Hepatocyte (in vitro differentiated cells): ENCODE results near the gene KLHL20.

Source experiments
- EZH2 ChIP-seq: fragments of 200-600 bp; sonication (generic); IDR thresholded peaks from 2 replicates; pipeline ENCODE4 v1.6.1; 2016; ENCODE audit warnings: antibody characterized with exemption, mild to moderate bottlenecking, borderline replicate concordance
- EZH2phosphoT487 ChIP-seq: fragments of 200-600 bp; sonication (generic); IDR thresholded peaks from one replicate; pipeline ENCODE4 v1.6.1; 2018; ENCODE audit warnings: antibody characterized with exemption, mild to moderate bottlenecking, low read depth, moderate library complexity; ENCODE audit not compliant: unreplicated experiment, severe bottlenecking
- TF ChIP-seq, protein P1 (sequence below): fragments of 200-600 bp; sonication (generic); IDR thresholded peaks from 2 replicates; pipeline ENCODE4 v1.5.1; 2016; ENCODE audit warnings: antibody characterized with exemption, mild to moderate bottlenecking; ENCODE audit not compliant: poor library complexity

DNA sequence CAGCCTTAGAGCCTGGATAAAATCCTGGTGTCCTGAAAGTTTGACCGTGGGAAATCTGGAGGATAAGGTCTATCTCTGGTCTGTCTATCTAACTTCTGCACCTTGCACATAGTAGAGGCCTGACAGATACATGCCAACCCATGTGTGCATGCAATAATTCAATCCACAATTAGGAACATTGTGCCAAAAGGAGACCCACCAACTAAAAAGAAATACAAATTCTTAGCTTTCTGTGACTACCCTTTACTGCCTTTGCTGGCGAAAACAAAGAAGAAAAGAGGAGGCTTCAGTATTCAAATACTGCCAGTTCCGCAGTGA, 381 bp upstream of the KLHL20 start:
- TF ChIP-seq, protein P1, sequence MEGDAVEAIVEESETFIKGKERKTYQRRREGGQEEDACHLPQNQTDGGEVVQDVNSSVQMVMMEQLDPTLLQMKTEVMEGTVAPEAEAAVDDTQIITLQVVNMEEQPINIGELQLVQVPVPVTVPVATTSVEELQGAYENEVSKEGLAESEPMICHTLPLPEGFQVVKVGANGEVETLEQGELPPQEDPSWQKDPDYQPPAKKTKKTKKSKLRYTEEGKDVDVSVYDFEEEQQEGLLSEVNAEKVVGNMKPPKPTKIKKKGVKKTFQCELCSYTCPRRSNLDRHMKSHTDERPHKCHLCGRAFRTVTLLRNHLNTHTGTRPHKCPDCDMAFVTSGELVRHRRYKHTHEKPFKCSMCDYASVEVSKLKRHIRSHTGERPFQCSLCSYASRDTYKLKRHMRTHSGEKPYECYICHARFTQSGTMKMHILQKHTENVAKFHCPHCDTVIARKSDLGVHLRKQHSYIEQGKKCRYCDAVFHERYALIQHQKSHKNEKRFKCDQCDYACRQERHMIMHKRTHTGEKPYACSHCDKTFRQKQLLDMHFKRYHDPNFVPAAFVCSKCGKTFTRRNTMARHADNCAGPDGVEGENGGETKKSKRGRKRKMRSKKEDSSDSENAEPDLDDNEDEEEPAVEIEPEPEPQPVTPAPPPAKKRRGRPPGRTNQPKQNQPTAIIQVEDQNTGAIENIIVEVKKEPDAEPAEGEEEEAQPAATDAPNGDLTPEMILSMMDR: no peak
- TF ChIP-seq EZH2 (no peak), EZH2phosphoT487 (no peak)
